Activated CD8-positive, alpha-beta memory T cell treated with anti-CD3 and anti-CD28 coated beads, Interleukin-2, amount 50 U/mL, for 24 hours (primary cell): Measurements from ENCODE around the gene GAK.

Experiments used
- DNase-seq: peaks from one replicate; pipeline ENCODE4 v3.0.0-alpha.2; 2020; ENCODE audit errors: extremely low read depth

GAK gene

DNA sequence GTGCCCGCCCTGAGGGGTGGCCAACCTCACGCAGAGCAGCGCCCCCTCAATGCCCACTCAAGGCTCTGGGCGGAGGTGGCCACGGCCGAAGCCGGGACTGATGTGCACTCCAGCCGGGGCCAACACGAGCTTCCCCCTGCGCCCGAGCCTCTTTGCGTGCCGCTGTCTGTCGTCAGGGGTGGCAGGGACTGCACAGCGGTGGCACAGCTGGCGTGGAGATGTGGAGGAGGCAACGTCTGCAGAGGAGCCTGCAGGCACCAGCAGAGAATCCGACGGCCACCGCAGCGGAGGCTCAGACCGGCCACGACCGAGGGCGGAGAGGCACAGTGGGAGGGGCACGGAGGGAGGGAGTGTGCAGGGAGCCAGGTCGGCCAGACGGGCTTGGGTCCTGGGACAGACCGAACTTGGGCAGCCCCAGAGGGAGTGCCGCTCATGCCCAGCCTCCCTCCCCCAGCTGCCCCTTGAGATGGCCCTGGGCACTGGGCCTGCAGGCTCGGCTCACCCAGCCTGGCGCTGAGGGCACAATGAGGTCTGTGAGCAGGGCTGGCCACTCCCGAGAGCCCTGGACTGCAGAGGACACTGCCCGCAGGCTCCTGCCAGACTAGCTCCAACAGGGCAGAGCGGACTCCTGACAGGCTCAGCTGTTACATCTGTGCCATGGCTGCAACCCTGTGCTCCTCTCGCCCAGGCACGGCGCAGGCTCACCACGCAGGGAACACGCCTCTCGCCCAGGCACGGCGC, 59.7 kb downstream of the GAK start:
- no peak for DNase-seq

DNA sequence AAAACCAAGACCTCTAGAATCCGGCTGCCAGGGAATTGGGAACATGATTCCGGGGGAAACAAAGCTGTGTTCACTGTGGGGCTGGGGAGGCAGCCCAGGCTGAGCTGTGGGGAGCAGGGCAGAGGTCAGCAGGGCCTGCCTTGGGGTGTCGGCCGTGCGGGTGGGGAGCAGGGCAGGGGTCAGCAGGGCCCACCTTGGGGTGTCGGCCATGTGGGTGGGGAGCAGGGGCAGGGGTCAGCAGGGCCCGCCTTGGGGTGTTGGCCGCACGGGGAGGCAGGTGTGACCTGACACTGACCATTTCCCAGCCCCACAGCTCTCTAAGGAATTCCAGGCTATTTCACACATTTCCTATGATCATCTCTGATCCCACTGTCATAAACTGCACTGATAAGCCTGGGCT, 60.6 kb downstream of the GAK start:
- no peak for DNase-seq

- DNase-seq: no peak
Measured at GRCh38 chr4:870951-871350, 61.2 kb downstream of the GAK start.

- no peak for DNase-seq
Measured at GRCh38 chr4:869776-870175, 62.3 kb downstream of the GAK start.

GRCh38 chr4:868421-868820, 63.7 kb downstream of the GAK start:
- no peak for DNase-seq

DNA sequence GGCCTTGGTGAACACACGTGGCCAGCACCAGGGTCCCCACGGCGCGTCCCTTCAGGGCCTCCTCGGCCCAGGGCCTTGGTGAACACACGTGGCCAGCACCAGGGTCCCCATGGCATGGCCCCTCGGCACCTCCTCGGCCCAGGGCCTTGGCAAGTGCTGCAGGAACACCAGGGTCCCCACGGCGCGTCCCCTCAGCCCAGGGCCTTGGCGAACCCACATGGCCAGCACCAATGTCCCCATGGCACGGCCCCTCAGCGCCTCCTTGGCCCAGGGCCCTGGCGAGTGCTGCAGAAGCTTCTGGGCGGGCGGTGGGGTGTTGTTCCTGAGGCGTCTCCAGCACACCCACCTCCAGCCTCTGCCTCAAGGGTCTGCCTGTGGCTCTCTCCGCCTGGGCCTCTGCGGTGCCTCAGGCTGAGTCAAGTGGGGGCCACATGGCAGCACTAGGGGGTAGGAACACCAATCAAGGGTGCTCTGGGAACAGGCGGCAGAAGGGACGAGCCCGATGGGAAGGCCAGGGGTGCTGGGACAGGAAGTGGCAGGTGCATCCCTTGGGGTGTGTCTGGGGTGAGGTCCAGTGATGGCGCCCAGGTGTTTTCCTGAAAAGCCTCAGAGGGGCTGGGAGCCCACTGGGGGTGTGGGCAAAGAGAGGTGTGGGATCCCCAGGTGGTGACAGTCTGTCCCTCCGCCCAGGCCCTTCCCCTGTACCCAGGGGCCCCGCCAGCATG, 64.4 kb downstream of the GAK start:
- no peak for DNase-seq

DNA sequence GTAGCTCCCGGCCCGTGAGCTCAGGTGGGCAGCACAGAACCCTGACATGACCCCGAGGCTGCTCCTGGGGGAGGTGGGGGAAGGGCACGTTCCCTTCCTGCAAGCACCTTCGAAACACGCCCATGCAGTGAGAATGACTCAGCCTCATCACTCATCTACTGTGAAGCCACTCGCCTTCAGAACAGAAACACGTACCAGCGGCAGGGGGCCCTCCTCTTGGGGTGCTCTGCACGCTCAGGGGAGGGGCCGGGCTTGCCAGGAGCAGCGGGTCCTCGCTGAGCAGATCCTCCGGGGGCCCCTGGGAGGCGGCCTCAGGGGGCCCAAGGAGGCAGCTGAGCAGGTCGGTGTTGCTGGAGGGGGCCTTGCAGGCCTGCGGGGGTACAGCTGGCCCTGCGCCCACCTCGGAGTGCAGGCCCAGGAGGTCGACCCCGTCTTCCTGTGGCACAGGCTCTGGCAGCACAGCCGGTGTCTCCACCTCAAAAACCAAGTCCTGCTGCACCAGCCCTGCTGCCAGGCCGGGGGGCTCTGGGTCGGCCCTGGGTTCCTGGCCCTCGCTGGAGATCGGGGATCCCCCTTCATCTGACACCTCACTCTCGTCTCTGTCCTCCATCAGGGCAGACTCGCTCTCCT, 65.2 kb downstream of the GAK start:
- DNase-seq: no peak

DNA sequence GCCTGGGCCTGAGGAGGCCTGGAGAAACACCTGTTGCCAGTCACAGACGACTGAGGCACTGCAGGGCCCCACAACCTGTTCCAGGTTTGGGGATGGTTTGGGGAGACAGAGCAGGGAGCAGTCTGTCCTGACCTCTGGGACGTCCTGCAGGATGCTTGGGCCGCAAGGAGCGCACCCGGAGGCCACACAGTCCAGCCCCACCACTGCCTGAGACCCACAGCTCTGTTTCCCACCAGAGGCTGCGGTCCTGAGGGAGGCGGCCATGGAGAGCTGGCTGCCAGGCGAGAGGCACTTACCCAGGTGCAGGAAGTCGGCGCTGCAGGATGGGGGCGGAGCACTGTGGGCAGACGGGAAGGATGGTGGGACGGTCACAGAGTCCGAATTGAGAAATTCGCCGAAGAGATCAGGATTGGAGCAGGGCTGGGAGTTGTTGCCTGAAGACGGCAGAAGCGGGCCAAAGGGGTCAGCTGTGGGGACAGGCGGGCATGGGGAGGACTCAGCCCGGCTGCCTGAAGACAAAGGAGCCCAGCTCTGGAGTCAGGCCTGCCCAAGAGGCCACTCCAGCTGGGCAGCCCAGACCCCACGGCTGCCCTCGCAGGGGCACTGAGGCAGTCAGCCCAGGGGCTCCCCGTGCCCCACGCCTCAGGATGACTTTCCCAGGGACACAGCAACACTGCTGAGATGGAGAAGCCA, 65.9 kb downstream of the GAK start:
- no peak for DNase-seq

- DNase-seq: no peak
Measured at GRCh38 chr4:865572-865971, 66.5 kb downstream of the GAK start.

- DNase-seq: no peak
Measured at GRCh38 chr4:865121-865465, 67.0 kb downstream of the GAK start.

DNA sequence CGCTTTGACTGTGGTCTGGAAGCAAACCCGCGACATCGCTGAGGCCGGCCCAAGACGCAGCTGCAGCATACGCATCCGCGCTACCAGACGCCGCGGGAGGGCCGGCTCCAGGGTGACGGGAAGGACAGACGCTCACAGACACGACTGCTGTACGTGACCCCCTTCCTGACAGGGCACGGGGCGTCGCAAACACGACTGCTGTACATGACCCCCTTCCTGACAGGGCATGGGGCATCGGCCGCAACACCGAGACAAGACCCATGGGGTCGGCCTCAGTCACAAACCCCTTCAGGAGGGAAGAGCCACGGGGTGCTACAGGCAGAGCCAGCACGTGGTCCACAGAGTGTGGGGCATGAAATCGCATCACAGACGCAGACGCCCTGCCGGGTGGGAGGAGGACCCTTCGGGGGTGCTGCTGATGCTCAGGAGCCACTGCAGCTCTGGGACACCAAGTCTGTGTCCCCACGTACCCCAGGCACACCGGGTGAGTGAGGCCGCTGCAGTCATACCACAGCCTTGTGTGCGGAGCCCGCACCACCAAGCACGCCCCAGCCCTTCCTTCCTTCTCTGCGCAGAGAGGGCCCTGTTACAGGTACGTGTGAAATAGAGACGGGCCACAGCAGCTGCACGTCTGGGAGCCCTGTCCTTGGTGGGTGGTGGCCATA, 67.5 kb downstream of the GAK start:
- DNase-seq: no peak

GRCh38 chr4:860561-860960, 71.6 kb downstream of the GAK start:
- no peak for DNase-seq

DNA sequence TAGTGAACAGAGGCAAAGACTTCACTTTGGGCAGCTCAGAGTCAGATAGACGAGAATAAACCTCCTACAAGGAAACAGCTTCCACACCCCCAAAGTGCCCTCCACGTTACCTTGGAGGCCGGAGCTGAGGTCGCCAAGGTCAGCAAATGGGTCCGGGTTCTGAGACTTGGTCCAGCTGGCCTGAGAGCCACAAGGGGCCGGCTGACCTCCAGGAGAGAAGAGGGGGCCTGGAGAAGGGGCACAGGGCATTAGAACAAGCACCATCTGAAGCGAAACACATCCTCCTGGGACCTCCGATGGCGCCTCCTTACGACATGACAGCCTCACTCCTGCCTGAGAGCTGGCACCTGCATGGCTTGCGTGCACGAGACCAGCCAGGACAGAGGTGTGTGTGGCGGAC, 72.6 kb downstream of the GAK start:
- DNase-seq: no peak

- DNase-seq: no peak
Measured at GRCh38 chr4:858831-859451, 73.2 kb downstream of the GAK start.

GRCh38 chr4:858041-858481, 74.1 kb downstream of the GAK start:
- DNase-seq: no peak

DNA sequence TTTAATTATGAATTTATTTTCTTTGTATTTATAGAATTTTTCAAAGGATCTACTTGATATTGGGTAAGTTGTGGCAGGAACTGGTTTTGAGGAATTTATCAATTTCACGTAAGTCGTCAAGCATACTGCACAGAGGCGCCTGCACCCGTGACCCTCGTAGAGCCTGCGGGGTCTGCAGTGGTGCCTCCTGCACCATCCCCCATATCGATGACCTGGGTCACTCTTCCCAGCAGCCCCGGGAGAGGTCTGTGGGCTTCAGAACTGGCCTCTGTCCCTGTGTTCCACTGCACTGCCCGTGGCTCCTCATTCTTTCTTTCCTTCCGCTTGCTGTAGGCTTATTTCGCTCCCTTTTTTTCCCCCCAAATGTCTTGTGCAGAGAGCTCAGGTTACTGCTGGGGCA, 74.7 kb downstream of the GAK start:
- DNase-seq: no peak

GRCh38 chr4:856225-856901, 75.8 kb downstream of the GAK start:
- no peak for DNase-seq

DNA sequence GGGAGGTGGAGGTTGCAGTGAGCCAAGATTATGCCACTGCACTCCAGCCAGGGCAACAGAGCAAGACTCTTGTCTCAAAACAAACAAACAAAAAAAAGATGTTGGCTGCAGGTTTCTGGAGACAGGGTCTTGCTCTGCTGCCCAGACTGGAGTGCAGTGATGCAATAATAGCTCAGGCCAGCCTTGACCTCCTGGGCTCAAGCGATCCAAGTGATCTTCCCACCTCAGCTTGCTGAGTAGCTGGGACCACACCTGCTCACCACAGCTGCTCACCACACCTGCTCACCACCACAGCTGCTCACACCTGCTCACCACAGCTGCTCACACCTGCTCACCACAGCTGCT, 76.3 kb downstream of the GAK start:
- no peak for DNase-seq

- no peak for DNase-seq
Measured at GRCh38 chr4:854356-854755, 77.8 kb downstream of the GAK start.

DNA sequence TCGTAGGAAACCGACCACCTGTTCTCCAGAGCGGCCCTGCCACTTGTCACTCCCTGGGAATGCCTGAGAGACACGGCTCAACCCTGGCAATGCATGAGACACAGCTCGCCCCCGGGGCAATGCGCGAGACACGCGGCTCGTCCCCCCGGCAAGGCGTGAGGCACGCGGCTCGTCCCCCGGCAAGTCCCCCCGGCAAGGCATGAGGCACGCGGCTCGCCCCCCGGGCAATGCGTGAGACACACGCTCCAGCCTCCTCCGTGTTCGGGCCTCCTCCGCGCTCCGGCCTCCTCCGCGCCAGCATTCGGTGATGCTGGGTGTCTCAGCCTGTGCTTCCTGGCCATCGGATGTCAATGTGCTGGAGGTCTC, 78.7 kb downstream of the GAK start:
- no peak for DNase-seq
